ENCODE measurements around the gene ANKRD18A. TPM values are rescaled to one million over a fixed set of nuclear protein-coding genes. Genes with fewer than 3 reads are reported as not detected.
"Not testable (repeated sequence)": the region's sequence is repeated elsewhere in the genome, so short reads cannot be mapped to it uniquely, and the experiment has no call there.

Gene ANKRD18A
- total and polyA plus RNA-seq, 2 of the 4 experiments (the other 2 are of a cell fraction) = not detected

DNA sequence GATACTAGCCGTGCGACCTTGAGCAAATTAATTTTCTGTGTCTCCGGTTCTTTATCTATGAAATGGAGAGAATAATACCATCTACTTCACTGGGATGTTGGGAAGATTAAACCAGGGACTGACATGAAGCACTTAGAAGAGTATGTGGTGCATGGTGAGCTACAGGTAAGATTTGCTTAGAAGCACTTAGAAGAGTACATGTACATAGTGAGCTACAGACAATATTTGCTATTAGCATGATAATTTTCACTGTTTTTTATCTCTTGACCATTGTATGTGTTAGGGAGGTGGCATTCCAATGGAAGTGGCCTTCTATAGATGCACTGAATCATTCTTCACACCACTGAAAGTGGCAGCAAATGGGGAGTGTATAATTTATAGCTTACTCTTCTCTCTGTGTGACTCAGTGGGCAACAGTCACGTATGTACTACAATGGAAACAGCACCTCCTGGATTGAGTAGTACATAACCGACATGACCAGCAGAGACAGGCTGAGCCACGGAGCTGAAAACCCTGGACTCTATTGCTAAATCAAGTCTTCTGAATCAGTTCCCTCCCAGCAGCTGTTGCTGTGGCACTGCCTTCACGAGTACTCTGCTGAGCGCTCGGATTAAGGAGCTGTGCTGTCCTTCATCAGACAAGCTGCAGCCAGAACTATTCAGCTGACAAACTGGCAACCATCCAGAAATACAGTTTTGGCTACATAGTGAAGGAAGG, 28.9 kb downstream of the ANKRD18A start:
- intact Hi-C loops (cut with micrococcal nuclease) = loop anchor here (10.0 kb wide), 1 partner anchor 493 kb away; no protein-coding TSS in a partner anchor
- H3K4me3 ChIP-seq (ENCODE audit: insufficient read depth, low read depth, low read length); BruUV-seq (replicated peaks); H2BK20ac ChIP-seq (ENCODE audit: low read depth, low read length); H4K8ac ChIP-seq (ENCODE audit: low read depth in 2 of 2, low read length in 2 of 2); H3K36me3 ChIP-seq (ENCODE audit: control insufficient read depth, insufficient read depth, low read length); H3K4me1 ChIP-seq (ENCODE audit: control insufficient read depth, insufficient read depth, low read length); H4K91ac ChIP-seq (ENCODE audit: insufficient read depth, low read depth, low read length); POLR2A ChIA-PET (ENCODE audit: unreplicated experiment); CTCF ChIA-PET; H3K27ac ChIP-seq (ENCODE audit: insufficient read depth, low read length); H2BK5ac ChIP-seq (ENCODE audit: low read depth, low read length, poor library complexity, severe bottlenecking); H2AK9ac ChIP-seq (replicated peaks; ENCODE audit: low read depth, low read length, poor library complexity); H3K23ac ChIP-seq (ENCODE audit: low read depth, low read length); dilution Hi-C loops (cut with HindIII; ENCODE audit: low sequenced_read_pairs, unreplicated experiment); H3K9me1 ChIP-seq (ENCODE audit: insufficient read depth, low read length); H3K27me3 ChIP-seq (ENCODE audit: control insufficient read depth, insufficient read depth, low read length); H3K18ac ChIP-seq (ENCODE audit: low read depth, low read length); H3K79me1 ChIP-seq (ENCODE audit: low read depth in 1 of 2, low read length in 2 of 2); ATAC-seq (ENCODE audit: low read depth); H3K9me3 ChIP-seq (ENCODE audit: control insufficient read depth, insufficient read depth, low read length); H2AK5ac ChIP-seq (ENCODE audit: low read depth, low read length); H2BK120ac ChIP-seq (ENCODE audit: low read depth, low read length); H3K4me2 ChIP-seq (ENCODE audit: low read depth, low read length); H4K5ac ChIP-seq (ENCODE audit: low read depth, low read length); H3K9ac ChIP-seq (ENCODE audit: low read depth, low read length); H2BK15ac ChIP-seq (ENCODE audit: low read depth, low read length); H4K20me1 ChIP-seq (ENCODE audit: insufficient read depth, low read length); H3K4ac ChIP-seq (ENCODE audit: low read depth, low read length); H2AFZ ChIP-seq (replicated peaks; ENCODE audit: low read length, poor library complexity); in situ Hi-C loops (cut with MboI; ENCODE audit: low sequenced_read_pairs); DNase-seq; H3K56ac ChIP-seq (ENCODE audit: extremely low read depth, insufficient read depth, low read length); H3K14ac ChIP-seq (replicated peaks; ENCODE audit: low read depth, low read length): not testable (repeated sequence)
- no CpG with 5 or more reads among the region's 9 CpGs for WGBS, 2 experiments (ENCODE audit: extremely low coverage in 2 of 2, insufficient read length in 1 of 2)

DNA sequence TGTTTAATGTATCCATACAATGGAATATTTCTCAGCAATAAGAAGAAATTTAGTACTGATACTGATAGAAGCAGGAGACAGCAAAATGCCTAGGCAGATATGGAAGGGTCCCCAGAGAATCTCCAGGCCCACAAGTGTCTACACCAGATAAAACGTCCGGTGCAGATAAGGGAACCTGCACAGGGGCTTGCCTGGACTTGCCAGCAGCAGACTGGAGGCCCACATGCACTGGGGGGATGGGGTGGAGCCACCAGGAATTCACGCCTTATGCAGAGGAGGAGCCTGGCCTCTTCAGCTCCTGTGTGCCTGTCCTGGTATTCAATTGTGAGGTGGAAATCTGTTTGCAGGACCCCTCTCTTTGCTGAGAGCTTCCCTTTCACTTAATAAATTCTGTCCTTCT, 36.6 kb downstream of the ANKRD18A start:
- H3K4me1 ChIP-seq (ENCODE audit: control insufficient read depth, insufficient read depth, low read length); H2AK5ac ChIP-seq (ENCODE audit: low read depth, low read length); H3K23ac ChIP-seq (ENCODE audit: low read depth, low read length); dilution Hi-C loops (cut with HindIII; ENCODE audit: low sequenced_read_pairs, unreplicated experiment); H2BK5ac ChIP-seq (ENCODE audit: low read depth, low read length, poor library complexity, severe bottlenecking); intact Hi-C loops (cut with micrococcal nuclease); POLR2A ChIA-PET (ENCODE audit: unreplicated experiment); H3K79me1 ChIP-seq (ENCODE audit: low read depth in 1 of 2, low read length in 2 of 2); H3K14ac ChIP-seq (replicated peaks; ENCODE audit: low read depth, low read length); H2BK20ac ChIP-seq (ENCODE audit: low read depth, low read length); H3K4me2 ChIP-seq (ENCODE audit: low read depth, low read length); H2BK120ac ChIP-seq (ENCODE audit: low read depth, low read length); H3K27ac ChIP-seq (ENCODE audit: insufficient read depth, low read length); H2AK9ac ChIP-seq (replicated peaks; ENCODE audit: low read depth, low read length, poor library complexity); H3K9ac ChIP-seq (ENCODE audit: low read depth, low read length); H3K56ac ChIP-seq (ENCODE audit: extremely low read depth, insufficient read depth, low read length); BruUV-seq (replicated peaks); H2AFZ ChIP-seq (replicated peaks; ENCODE audit: low read length, poor library complexity); H3K18ac ChIP-seq (ENCODE audit: low read depth, low read length); H4K8ac ChIP-seq (ENCODE audit: low read depth in 2 of 2, low read length in 2 of 2); H3K36me3 ChIP-seq (ENCODE audit: control insufficient read depth, insufficient read depth, low read length); H3K27me3 ChIP-seq (ENCODE audit: control insufficient read depth, insufficient read depth, low read length); H2BK15ac ChIP-seq (ENCODE audit: low read depth, low read length); H4K20me1 ChIP-seq (ENCODE audit: insufficient read depth, low read length); H3K4ac ChIP-seq (ENCODE audit: low read depth, low read length); H3K4me3 ChIP-seq (ENCODE audit: insufficient read depth, low read depth, low read length); DNase-seq; H4K91ac ChIP-seq (ENCODE audit: insufficient read depth, low read depth, low read length); in situ Hi-C loops (cut with MboI; ENCODE audit: low sequenced_read_pairs); H3K9me3 ChIP-seq (ENCODE audit: control insufficient read depth, insufficient read depth, low read length); ATAC-seq (ENCODE audit: low read depth); CTCF ChIA-PET; H4K5ac ChIP-seq (ENCODE audit: low read depth, low read length); H3K9me1 ChIP-seq (ENCODE audit: insufficient read depth, low read length): not testable (repeated sequence)
- WGBS, 2 experiments (ENCODE audit: extremely low coverage in 2 of 2, insufficient read length in 1 of 2) = no CpG with 5 or more reads among the region's 3 CpGs

Measured in IMR-90 (cell line).